Pons (tissue), 1 donor: ENCODE measurements around the gene TCEA2.

Experiments
- DNase-seq: peaks from one replicate; pipeline ENCODE4 v3.0.0-alpha.2; 2016; ENCODE audit warnings: low spot score

The TCEA2 gene

DNA sequence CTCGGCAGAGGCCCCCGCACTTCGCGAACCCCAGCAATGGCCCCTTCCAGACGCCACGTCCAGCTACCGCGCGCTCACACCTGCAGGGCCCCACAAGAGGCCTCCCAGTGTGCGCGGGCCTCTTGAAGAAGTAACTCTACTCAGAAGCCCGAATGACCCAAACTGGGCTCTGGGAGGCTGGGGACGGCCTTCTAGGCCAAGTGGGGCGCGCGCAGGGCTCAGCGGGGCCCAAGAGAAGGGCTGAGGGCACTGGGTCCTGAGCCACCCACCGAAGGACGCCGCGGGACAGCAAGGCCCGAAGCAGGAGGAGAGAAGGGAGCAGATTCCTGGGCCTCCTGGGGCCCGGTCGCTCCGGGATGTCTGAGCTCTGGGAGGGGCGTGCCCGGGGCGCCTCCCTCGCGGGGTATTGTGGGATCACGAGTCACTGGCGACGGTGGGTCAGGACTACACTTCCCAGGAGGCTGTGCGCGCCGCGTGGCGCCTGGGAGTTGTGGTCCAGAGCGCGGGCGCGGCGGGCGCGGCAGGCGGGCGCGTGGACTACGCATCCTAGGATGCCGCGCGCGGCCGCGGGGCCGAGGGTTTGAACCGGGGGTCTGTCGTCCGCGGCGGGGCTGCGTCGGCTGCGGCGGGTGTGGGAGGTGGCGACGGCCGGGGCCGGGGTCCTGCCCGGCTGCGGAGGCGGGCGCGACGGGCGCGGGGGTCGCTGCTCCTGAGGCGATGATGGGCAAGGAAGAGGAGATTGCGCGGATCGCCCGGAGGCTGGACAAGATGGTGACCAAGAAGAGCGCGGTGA is at the start of gene TCEA2:
Gene TCEA2, plus strand, starts transcription at position 603 of the 793 bp plus-strand sequence. Its CDS starts 115 bp downstream, at position 718.
- peak; percentile 94 for DNase-seq

- DNase-seq = no peak
Observed at GRCh38 chr20:64015635-64016034, 47.4 kb upstream of the TCEA2 start.

DNA sequence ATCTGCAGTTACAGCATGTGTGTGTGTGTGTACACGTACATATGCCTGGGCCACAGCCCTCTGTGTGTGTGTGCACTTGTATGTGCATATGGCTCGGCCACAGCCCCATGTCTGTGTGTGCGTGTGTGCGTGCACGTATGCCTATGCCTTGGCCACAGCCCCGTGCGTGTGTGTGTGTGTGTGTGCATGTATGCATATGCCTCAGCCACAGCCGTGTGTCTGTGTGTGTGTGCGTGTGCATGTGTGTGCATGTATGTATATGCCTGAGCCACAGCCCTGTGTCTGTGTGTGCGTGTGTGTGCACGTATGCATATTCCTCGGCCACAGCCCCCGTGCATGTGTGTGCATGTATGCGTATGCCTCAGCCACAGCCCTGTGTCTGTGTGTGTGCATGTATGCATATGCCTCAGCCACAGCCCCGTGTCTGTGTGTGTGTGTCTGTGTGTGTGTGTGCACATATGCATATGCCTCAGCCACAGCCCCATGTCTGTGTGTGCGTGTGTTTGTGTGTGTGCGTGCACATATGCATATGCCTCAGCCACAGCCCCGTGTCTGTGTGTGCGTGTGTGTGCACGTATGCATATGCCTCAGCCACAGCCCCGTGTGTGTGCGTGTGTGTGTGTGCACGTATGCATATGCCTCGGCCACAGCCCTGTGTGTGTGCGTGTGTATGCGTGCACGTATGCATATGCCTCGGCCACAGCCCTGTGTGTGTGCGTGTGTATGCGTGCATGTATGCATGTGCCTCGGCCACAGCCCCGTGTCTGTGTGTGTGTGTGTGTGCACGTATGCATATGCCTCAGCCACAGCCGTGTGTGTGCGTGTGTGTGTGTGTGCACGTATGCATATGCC is 41.6 kb upstream of the TCEA2 start:
- no peak for DNase-seq

DNA sequence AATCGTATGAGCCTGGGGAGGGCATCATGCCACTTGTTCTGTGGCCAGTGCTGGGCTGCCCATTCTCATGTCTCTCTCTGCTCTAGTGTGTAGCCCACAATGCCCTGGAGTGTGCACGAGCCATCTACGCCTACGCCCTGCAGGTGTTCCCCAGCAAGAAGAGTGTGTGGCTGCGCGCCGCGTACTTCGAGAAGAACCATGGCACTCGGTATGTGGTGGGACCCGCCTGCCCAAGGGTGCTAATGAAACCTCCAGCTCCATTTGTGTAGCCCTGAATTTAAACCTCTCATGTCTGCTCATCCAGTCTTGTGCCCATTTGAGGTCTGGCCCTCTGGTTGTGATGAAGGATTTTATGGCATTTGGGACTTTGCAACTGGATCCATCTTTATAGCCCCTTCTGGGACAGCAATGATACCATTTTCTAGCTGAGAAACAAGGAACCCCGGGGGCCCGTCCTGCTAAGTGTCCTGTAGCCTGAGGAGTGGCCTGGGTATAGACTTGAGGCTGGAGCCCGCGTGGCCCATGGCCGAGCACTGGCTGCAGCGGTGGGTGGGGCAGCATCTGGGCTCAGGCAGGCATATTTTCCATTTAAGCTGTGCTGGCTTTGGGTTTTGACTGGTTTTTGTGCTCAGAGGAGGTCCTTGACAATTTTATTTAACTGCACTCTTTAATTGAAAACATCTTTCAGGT is 40.2 kb upstream of the TCEA2 start:
- DNase-seq = no peak

GRCh38 chr20:64023361-64024140 is 39.4 kb upstream of the TCEA2 start:
- DNase-seq = no peak

DNA sequence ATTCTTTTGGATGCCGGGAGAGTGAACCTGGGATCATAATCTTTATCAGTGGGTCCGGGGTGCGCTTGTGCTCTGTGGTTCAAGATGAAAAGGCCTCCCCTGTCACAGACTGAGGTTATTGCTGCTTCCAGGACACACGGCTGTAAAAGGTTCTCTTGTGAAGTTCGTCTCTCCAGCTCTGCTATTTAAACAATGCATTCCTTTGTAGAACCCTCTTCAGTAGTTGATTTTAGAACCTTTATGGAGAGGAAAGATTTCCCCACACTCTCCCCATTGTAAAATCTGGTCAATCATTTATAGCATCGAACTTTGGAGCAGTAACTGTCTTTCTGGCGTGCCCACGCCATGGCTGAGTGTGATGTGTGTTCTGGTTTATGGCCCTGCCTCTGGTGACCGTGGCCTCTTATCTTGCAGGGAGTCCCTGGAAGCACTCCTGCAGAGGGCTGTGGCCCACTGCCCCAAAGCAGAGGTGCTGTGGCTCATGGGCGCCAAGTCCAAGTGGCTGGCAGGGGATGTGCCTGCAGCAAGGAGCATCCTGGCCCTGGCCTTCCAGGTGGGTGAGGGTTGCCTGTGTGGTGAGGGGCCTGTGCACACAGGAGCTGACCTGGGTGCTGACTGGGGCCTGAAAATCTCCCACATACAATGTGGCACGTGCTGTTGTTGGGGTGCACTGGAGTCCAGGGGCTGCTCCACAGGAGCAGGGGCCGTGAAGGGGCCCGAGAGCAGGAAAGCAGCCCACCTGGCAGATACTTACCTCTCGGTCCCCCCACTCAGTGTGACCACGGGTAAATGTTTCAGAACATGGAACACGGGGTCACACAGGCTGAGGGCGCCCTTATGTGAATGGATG is 38.6 kb upstream of the TCEA2 start:
- DNase-seq = no peak

DNA sequence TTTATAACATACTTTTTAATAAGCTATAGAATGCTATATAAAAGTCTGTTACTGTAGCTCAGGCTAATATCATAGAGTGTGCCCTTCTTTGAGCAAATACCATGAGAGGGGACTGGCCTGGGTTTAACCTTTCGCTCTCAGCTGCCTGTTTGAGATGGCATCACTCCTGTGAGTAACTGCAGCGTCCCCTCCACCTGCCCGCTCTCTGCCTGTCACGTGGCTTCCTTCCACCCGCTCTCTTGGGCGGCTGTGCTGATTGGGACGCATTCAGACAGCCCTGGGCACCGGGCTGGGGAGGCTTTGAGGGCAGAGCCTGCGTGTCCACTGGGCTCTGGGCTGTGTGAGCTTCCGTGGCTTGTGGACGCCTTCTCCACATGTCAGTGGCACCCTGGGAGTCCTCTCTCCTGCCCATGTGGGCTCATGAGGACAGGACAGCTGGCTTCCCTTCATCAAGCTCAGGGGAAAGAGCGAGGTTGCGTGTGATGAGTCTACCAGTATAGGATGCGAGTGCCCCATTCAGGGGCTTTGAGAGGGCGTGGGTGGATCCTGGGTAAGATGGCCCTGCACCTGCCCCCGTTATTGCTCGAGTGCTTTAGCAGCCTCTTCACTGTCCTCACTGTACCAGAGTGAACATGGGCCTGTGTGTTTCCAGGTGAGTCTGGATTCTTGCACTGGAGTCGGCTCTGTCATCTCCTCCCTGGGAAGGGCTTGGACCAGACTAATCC is 37.7 kb upstream of the TCEA2 start:
- no peak for DNase-seq

- DNase-seq = no peak
Observed at GRCh38 chr20:64025826-64026412, 37.1 kb upstream of the TCEA2 start.

DNA sequence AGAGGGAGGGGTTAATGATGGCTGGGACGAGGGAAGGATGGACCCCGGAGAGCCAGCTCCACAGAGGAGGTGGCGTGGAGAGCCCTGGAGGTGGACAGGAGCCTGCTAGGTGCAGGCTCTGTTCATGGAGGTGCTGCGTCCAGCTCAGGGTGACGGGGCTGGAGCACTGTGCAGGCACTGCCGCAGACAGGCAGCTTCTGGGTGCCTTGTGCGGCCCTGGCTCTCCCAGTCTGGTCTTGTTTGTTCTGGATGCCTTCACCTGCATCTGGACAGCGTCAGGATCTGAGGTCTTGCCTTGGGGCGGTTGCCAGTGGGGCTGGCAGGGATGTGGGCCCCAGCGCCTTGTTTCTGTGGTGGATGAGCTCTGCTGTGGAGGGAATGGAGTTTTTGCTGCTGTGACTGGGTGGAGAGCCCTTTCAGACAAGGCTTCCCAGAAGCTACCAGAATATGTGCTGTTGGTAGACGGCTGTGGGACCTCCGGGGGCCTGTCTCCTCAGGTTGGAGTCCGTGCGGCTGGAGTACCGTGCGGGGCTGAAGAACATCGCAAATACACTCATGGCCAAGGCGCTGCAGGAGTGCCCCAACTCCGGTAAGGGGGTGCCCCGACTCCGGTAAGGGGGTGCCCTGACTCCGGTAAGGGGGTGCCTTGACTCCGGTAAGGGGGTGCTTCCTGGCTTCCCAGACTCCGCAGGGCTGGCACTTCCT is 34.9 kb upstream of the TCEA2 start:
- no peak for DNase-seq

GRCh38 chr20:64029293-64030117 is 33.5 kb upstream of the TCEA2 start:
- no peak for DNase-seq

- no peak for DNase-seq
Observed at GRCh38 chr20:64030371-64031134, 32.4 kb upstream of the TCEA2 start.

GRCh38 chr20:64031822-64032314 is 31.1 kb upstream of the TCEA2 start:
- DNase-seq = no peak

- DNase-seq = no peak
Observed at GRCh38 chr20:64032706-64033624, 30.0 kb upstream of the TCEA2 start.

- no peak for DNase-seq
Observed at GRCh38 chr20:64033981-64034493, 29.0 kb upstream of the TCEA2 start.

GRCh38 chr20:64035066-64035932 is 27.7 kb upstream of the TCEA2 start:
- DNase-seq = no peak
